Stimulated activated CD4-positive, alpha-beta T cell treated with anti-CD3 and anti-CD28 coated beads, Interleukin-12 subunit alpha, Interleukin-12 subunit beta, amount 100 ng/mL, for 48 hours (primary cell): Measurements from ENCODE around the gene FLG2.
"Not testable (repeated sequence)": the region's sequence is repeated elsewhere in the genome, so short reads cannot be mapped to it uniquely, and the experiment has no call there.

Source experiments
- DNase-seq, 3 donors: peaks; one replicate each; pipeline ENCODE4 v3.0.0-alpha.2; 2020; ENCODE audit warnings: low read depth in 2 of 3, low spot score in 1 of 3

Gene FLG2

DNA sequence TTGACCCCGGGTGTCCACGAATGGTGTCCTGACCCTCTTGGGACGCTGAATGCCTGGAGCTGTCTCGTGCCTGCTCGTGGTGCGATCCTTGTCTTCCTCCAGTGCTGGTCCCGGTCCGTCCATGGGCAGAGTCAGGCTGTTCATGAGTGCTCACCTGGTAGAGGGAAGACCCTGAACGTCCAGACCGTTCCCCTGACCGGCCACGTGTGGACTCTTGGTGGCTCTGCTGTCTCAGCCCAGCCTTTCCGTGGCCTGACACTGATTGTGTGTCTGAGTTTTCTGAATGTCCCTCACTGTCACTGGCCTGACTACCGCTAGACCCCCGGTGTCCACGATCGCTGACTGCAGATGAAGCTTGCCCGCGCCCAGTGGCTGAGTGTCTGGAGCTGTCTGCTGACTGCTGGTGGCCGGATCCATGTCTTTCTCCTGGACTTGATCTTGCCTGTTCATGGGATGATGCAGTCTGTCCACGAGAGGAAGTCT, 46.4 kb downstream of the FLG2 start:
- DNase-seq = no peak

- DNase-seq = not testable (repeated sequence)
These were observed 47.6 kb downstream of the FLG2 start for GRCh38 chr1:152312169-152312568.

GRCh38 chr1:152309955-152310354, 49.9 kb downstream of the FLG2 start:
- no peak for DNase-seq

DNA sequence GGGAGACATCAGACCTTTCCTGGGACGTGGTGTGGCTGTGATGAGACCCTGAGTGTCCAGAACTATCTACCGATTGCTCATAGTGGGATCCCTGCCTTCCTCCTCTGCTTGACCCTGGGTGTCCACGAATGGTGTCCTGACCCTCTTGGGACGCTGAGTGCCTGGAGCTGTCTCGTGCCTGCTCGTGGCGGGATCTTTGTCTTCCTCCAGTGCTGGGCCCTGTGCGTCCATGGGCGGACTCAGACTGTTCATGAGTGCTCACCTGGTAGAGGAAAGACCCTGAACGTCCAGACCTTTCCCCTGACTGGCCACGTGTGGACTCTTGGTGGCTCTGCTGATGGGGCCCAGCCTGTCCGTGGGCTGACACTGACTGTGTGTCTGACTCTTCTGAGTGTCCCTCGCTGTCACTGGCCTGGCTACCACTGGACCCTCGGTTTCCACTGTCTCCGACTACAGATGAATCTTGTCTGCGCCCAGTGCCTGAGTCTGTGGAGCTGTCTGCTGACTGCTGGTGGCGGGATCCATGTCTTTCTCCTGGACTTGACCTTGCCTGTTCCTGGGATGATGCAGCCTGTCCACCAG, 50.4 kb downstream of the FLG2 start:
- DNase-seq = not testable (repeated sequence)

- not testable (repeated sequence) for DNase-seq
These were observed 51.0 kb downstream of the FLG2 start for GRCh38 chr1:152308758-152309157.

- DNase-seq = not testable (repeated sequence)
These were observed 51.8 kb downstream of the FLG2 start for GRCh38 chr1:152307970-152308369.

- not testable (repeated sequence) for DNase-seq
These were observed 53.7 kb downstream of the FLG2 start for GRCh38 chr1:152306123-152306522.

GRCh38 chr1:152304773-152305172, 55.0 kb downstream of the FLG2 start:
- DNase-seq = not testable (repeated sequence)

DNA sequence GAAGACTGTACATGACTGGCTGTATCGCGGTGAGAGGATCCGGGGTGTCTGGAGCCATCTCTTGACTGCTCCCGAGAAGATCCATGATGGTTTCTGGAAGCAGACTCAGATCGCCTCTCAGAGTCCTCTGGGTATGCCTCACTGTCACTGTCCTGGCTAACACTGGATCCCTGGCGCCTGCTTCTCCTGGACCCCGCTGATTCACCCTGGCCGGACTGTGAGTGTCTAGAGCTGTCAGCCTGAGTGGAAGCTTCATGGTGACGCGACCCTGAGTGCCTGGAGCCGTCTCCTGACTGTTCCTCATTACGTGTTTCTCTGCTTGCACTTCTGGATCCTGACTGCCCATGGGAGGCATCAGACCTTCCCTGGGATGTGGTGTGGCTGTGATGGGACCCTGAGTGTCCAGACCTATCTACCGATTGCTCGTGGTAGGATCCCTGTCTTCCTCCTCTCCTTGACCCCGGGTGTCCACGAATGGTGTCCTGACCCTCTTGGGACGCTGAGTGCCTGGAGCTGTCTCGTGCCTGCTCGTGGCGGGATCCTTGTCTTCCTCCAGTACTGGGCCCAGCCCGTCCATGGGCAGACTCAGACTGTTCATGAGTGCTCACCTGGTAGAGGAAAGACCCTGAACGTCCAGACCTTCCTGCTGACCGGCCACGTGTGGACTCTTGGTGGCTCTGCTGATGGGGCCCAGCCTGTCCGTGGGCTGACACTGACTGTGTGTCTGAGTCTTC, 56.5 kb downstream of the FLG2 start:
- DNase-seq = not testable (repeated sequence)
